ENCODE measurements around the gene PRKAG2.

Gene PRKAG2

DNA sequence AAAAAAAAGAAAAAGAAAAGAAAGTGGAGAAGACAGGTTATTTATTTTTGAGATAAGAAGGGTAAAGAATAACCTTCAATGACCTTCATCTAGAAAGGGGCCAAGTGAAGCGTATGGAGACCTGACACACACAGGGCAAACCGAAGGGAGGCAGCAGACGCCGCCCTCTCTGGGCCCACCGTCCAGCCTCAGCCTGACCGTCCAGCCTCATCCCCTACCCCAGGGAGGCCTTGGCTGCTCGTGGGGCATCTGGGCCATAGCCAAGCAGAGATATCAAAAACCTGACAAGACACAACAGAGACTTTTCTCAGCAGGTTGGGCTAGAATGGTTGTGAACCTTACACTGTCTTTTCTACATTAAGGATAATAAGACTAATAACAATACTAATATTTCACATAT lies 10.9 kb downstream of the PRKAG2 start:
- DNase-seq (ENCODE audit: low read depth in 2 of 2): no peak

DNA sequence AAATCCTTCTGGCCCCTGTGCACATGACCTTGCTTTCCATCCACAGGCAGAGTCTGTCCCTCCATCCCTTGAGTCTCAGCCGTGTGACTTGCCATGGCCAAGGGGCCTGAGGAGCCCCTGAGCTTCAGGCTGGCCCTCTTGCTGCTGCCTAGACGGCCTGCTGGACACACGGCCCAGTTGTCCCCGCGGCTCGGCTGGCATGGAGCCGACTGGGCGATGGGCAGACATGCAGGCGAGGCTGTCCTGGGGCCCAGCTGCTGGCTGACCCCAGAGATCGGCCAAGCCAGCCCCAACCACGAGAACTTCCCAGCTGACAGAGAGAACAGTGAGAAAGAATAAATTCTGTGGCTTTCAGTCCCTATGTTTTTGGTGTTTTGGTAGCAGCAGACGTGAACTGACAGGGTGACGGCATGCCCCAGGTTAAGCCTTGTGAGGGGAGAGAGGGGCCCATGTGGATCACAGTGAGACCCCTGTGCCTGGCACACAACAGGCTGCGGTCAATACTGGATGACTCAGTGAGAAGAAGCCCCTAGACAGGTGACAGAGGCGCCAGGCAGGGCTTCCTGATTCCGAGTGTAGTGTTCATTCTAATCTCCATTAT lies 11.7 kb downstream of the PRKAG2 start:
- DNase-seq (ENCODE audit: low read depth in 2 of 2): no peak

- no peak for DNase-seq (ENCODE audit: low read depth in 2 of 2)
Observed at GRCh38 chr7:151864561-151864960, 12.4 kb downstream of the PRKAG2 start.

- DNase-seq (ENCODE audit: low read depth in 2 of 2): no peak
Observed at GRCh38 chr7:151864081-151864480, 12.8 kb downstream of the PRKAG2 start.

GRCh38 chr7:151863386-151864079 lies 13.4 kb downstream of the PRKAG2 start:
- DNase-seq (ENCODE audit: low read depth in 2 of 2): no peak

- no peak for DNase-seq (ENCODE audit: low read depth in 2 of 2)
Observed at GRCh38 chr7:151862606-151863381, 14.1 kb downstream of the PRKAG2 start.

- no peak for DNase-seq (ENCODE audit: low read depth in 2 of 2)
Observed at GRCh38 chr7:151861881-151862280, 15.0 kb downstream of the PRKAG2 start.

DNA sequence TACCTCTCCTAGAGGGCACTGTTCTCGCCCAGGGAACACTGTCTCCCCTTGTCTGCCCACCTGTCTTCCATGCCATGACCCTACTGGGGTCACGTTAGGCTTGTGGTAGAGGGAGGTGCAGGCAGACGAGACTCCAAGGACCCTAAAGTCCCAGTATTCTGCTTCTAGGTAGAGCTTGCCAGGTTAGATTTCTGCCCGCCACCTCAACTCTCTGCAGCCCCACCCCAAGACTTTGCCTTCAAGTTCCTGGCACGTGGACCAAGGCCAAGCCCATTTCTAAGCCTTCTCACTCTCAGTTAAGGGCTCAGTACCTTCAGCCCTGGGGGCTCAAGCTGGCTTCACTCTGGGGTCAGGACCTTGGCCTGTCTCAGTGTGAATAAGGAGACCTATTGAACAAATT lies 16.1 kb downstream of the PRKAG2 start:
- no peak for DNase-seq (ENCODE audit: low read depth in 2 of 2)

DNA sequence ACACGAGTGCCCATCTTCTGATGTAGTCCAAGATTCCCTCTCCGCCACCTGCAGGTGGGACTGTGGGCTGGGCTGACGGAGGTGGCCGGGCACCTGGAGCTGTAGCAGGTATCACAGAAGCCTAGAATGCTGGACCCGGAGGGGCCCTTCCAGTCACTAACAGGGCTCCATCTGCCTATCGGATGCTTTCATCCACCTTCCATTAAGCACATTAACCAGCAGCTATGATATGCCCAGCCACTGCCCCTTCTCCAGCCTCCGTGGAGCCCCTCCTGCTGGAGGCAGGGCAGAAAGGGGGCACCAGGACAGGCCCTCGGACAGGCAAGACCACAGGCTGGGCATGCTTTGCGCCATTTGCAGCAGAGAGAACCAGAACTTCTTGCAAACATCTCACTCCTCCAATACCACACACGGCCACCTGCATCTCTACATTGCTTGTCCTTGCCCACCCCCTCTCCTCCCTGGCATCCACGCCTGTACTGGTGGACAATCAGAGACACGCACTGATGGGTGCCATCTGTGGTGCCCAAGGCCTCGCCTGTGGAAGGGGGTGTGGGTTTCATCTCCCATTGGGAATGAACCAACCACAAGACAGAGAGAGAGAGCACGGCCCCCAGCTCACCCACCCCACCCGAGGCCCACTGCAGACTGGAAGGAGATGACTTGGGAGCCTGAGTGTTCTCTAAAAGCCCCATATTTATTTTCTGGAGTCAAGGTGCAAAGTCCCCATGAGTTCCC lies 16.8 kb downstream of the PRKAG2 start:
- DNase-seq (ENCODE audit: low read depth in 2 of 2): no peak

GRCh38 chr7:151859111-151859947 lies 17.6 kb downstream of the PRKAG2 start:
- DNase-seq (ENCODE audit: low read depth in 2 of 2): no peak

DNA sequence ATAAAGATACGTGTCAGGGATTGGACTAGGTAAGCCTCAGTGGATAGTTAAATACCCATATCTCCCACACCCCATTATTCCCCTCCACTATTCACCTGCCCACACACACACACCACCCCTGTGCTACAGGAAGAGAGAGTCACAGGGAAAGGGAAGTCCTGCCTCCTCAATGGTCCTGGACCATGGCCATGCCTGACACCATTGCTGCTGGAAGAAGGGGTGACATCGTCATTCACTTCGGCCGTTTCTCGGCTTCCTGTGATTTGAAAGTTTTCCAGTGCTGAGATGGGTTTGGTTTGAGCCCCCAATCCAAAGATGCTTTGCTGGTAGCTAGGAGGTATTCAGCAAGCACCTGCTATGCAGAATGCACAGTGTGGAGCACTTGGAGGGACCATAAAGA lies 18.5 kb downstream of the PRKAG2 start:
- no peak for DNase-seq (ENCODE audit: low read depth in 2 of 2)

DNA sequence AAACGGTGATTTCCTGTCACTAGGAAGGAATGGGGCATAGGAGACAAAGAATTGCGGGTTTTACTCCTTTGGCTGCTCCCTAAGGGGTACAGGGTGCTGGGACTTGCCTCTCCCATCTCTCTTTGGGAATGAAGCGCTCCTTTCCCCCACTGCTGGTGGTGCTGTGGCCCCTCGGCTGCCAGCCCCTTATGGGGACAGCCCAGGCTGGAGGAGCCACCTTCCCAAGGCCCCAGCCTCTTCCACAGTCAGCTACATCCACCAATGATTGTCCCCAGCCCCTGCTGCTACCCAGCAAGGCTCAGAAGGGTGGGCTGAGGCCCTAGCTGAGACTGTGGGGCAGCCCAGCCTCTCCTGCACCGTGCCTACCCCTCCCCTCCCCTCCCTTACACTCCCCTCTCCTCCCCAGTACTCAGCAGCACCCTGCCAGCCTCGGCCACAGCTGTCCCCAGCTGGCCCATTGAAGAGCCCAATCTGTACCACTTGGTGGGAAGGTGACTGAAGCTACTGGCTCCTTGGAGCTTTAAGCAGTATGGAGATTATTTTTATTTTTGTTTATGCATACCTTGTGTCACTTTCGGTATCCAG lies 19.0 kb downstream of the PRKAG2 start:
- no peak for DNase-seq (ENCODE audit: low read depth in 2 of 2)

DNA sequence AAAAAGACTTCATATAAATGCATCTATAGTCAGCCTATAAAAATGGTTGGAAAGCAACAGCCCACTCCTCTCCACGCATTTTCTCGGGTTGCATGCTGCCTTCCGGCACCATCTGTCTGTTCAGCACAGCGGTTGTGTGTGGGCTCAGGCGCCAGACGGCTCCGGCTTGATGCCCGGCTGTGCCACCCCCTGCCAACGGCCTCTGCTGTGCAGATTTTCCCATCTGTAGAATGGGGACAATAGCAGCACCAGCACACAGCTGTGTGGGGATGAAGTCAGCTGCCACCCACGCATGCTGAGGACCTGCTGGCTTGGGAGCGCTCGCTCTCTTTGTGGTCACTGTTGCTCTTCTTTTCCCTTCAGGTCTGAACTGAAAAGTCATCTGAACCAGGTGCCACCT lies 19.5 kb downstream of the PRKAG2 start:
- no peak for DNase-seq (ENCODE audit: low read depth in 2 of 2)

DNA sequence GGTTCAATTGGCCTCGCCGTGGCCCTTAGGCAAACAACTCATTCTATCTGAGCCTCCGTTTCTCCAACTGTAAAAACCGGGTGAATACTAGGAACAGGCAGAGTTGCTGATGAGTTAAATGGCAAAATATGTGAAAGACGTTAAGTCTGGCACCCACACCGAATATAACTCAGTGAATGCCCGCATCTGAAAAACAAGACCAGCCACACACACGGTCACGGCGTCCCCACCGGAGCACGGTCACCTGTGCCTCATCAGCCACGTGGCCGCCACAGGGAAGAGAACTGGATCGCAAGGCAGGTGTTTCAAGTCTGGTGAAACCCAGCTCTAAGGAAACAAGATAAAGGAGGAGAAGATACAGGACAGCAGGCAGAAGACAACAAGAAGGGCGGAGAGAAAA lies 20.4 kb downstream of the PRKAG2 start:
- DNase-seq (ENCODE audit: low read depth in 2 of 2): no peak

- DNase-seq (ENCODE audit: low read depth in 2 of 2): no peak
Observed at GRCh38 chr7:151856098-151856497, 20.8 kb downstream of the PRKAG2 start.

GRCh38 chr7:151854720-151855071 lies 22.2 kb downstream of the PRKAG2 start:
- no peak for DNase-seq (ENCODE audit: low read depth in 2 of 2)

- no peak for DNase-seq (ENCODE audit: low read depth in 2 of 2)
Observed at GRCh38 chr7:151853896-151854719, 22.8 kb downstream of the PRKAG2 start.

DNA sequence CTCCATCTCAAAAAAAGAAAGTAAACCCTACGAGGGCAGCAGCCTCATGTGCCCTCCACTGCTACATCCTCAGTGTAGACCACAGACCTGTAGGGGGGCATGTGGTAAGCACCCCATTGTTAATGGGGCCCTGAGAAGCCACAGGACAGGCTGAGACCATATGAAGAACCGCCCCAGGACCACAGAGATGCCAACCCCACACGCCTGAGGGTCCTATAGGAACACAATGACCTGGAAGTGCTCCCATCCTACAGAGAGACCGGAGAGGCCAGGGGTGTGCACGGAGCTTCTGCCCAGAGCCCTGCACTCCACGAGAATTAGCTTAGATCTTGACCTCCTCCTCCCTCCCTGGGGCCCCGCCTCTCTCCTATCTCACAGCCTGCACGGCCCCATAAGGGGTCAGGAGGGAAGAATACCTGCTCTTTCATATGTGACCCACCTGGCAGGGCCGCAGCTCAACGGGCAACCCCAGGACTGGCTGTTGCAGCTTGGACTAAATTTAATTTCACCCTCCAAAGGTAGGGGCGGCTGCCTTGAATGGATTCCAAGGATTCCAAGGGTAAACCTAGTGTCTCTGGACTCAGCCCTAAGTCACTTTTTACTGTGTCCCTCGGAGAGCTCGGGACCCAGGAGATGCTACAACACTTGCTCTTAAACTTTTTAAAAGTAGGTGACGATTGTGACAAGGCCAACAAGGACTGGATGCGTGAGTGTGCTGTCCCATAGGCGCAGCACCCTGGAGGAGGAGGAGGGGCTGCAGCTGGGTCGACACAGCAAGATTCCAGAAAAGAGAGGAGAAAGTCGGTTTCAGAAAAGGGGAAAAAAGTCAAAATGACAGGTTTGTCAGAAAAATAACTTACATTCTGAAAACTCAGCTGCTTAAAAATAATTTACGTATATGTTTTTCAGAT lies 24.2 kb downstream of the PRKAG2 start:
- DNase-seq (ENCODE audit: low read depth in 2 of 2): no peak

GRCh38 chr7:151851782-151852181 lies 25.1 kb downstream of the PRKAG2 start:
- no peak for DNase-seq (ENCODE audit: low read depth in 2 of 2)
